GM13976 (cell line): ENCODE measurements around the gene ADH1B.
"Not testable (repeated sequence)": the region's sequence is repeated elsewhere in the genome, so short reads cannot be mapped to it uniquely, and the experiment has no call there.

Experiments
- DNase-seq: peaks from one replicate; pipeline ENCODE4 v3.0.0; 2012; ENCODE audit warnings: low spot score
- in situ Hi-C: fragments of 300-500 bp; cut with MboI; formaldehyde crosslinking; loops from one replicate; pipeline ENCODE4 v1.12.0; 2022; ENCODE audit warnings: low sequenced_read_pairs, mixed read lengths, inconsistent platforms; ENCODE audit not compliant: unreplicated experiment
- TF ChIP-seq, protein P1 (sequence below): IDR thresholded peaks from 2 replicates; pipeline ENCODE4 v1.5.1; 2012; ENCODE audit warnings: borderline replicate concordance, mild to moderate bottlenecking; ENCODE audit not compliant: insufficient read depth; ENCODE audit errors: extremely low read depth, missing control alignments, control extremely low read depth

Gene ADH1B

DNA sequence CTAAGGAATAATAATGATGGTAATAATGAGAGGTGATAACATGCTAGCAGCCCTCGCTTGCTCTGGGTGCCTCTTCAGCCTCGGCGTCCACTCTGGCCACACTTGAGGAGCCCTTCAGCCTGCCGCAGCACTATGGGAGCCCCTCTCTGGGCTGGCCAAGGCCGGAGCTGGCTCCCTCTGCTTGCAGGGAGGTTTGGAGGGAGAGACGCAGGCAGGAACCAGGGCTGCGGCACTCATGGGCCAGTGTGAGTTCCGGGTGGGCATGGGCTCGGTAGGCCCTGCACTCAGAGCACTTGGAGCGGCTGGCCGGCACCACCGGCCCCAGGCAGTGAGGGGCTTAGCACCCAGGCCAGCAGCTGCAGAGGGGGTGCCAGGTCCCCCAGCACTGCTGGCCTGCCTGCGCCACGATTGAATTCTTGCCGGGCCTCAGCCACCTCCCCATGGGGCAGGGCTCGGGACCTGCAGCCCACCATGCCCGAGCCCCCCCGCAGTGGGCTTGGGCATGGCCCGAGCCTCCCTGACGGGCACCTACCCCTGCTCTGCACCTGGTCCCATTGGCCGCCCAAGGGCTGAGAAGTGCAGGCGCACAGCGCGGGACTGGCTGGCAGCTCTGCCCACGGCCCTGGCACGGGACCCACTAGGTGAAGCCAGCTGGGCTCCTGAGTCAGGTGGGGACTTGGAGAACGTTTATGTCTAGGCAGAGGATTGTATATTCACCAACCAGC lies 38.4 kb upstream of the ADH1B start:
- in situ Hi-C loops: no loop called here
- DNase-seq: no peak
- TF ChIP-seq, protein P1, sequence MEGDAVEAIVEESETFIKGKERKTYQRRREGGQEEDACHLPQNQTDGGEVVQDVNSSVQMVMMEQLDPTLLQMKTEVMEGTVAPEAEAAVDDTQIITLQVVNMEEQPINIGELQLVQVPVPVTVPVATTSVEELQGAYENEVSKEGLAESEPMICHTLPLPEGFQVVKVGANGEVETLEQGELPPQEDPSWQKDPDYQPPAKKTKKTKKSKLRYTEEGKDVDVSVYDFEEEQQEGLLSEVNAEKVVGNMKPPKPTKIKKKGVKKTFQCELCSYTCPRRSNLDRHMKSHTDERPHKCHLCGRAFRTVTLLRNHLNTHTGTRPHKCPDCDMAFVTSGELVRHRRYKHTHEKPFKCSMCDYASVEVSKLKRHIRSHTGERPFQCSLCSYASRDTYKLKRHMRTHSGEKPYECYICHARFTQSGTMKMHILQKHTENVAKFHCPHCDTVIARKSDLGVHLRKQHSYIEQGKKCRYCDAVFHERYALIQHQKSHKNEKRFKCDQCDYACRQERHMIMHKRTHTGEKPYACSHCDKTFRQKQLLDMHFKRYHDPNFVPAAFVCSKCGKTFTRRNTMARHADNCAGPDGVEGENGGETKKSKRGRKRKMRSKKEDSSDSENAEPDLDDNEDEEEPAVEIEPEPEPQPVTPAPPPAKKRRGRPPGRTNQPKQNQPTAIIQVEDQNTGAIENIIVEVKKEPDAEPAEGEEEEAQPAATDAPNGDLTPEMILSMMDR: no peak

DNA sequence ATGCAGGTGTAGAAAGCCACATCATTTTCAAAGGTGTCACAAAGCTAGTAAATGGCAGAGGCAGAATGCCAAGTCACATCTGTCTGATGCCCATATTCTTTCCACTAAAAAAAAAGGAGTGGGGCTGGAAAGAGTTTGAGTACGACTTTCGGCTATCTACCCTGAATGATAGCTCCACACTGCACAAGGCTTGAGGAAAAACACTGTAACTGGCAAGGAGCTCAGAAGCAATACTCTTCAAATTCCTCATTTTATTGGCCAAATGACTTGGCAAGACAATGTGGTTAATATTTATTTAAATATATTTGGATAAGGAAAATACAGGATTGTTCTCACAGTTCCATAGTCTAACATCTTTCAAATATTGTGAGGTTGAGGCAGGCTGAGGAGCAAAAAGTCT lies 36.7 kb upstream of the ADH1B start:
- TF ChIP-seq, protein P1: no peak
- in situ Hi-C loops: no loop called here
- no peak for DNase-seq

DNA sequence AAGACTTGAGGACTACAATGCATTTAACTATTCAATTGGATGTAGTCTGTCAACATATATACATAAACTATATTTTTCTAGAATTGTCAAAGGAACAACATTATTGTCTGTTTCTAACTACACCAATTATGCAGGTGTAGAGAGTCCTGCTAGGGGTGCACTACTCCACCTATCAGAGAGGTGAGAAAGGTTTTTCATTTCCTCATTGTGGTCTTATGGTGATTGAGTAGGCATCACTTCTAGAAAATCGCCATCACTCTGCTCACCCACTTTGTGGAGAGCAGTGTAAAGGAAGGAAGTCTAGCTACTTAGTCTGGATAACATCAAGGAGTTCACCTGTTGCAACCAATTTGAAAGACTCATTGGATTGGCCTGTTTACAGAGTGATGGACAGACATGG lies 35.8 kb upstream of the ADH1B start:
- in situ Hi-C loops: no loop called here
- TF ChIP-seq, protein P1: no peak
- no peak for DNase-seq

DNA sequence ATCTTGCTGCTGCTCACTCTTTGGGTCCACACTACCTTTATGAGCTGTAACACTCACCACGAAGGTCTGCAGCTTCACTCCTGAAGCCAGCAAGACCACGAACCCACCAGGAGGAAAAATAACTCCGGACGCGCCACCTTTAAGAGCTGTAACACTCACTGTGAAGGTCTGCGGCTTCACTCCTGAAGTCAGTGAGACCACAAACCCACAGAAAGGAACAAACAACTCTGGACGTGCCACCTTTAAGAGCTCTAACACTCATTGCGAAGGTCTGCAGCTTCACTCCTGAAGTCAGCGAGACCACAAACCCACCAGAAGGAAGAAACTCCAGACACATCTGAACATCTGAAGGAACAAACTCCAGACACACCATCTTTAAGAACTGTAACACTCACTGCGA lies 34.9 kb upstream of the ADH1B start:
- in situ Hi-C loops, DNase-seq: not testable (repeated sequence)

DNA sequence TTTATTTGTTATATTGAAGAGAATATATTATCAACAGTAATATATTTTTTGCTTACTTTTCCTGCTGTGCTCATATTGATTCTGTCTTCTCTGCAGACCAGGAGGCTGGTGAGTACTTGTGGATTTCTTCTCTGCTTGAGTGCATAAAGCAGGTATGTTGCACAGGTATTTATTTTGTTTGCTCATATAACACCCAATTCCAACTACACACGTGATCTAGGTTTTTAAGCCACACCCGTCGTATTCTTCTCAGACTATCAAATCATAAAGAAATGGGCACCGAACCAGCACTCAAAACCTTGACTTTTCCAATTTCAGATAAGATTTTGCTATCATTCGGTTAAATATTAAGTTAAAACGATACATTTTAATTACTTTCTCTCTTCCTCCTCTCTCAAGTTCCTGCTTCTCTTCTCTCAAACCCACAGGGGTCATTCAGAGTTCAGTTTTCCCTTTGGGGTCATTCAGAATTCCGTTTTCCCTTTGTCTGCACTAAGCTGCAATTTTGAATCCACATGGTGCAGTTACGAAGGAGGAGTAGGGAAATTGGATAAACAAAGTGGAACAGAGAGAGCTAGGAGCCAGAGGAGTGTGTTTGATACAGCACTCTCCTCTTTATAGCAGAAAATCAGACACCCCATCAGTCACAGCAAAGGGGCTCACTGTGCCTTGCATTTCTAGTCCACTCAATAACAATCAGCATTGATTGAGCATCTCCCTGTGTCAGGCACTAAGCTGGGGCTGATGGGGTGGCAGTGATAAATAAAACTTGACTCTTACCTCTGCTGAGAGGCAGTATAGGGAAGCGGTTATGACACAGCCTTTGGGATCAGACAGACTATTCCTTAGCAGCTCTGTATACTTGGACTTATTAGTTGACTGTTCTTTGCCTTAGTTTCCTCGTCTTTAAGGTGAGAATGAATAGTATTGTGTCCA lies 31.7 kb upstream of the ADH1B start, which contains the start of gene ADH1C:
ADH1C (minus strand) TSS at position 145 of the 936 bp plus-strand sequence; CDS start at position 74, 71 bp downstream.
- in situ Hi-C loops: no loop called here
- no peak for DNase-seq
- TF ChIP-seq, protein P1: no peak

DNA sequence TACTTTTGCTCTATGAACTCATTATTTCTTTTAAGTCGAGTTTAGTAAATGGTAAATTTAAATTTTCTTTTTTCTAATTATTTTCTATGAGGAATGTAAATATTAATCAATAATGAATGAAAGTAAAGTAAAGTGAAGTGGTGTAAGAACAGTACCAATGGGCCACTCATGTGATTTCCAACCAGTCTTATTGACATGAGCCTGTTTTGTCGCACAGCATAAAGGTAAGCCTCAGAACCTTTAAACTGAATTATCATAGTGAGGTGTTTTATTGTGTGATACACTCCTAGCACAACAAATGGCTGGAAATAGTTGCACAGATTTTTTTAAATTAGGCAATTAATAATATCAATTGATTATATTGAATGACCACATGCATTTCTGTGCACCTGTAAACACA lies 30.3 kb upstream of the ADH1B start:
- TF ChIP-seq, protein P1: no peak
- DNase-seq: no peak
- in situ Hi-C loops: no loop called here

DNA sequence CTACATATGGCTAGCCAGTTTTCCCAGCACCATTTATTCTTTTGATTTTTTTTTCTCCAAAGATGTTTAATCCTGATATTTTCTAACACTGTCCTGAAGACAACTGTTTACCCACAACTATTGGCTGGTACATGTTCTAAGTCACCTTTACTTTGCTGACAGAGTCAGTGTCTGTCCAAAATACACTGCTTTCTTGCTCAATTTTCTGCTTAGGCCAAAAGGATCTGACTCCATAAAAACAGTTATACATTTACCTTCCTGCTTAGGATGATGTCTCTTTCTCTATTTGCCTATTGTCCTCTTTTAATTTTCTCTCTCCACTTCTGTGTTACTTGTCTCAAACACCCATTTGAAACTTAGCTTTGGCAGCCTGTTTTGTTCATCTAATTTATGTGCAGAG lies 28.1 kb upstream of the ADH1B start:
- no peak for DNase-seq
- TF ChIP-seq, protein P1: no peak
- in situ Hi-C loops: no loop called here

DNA sequence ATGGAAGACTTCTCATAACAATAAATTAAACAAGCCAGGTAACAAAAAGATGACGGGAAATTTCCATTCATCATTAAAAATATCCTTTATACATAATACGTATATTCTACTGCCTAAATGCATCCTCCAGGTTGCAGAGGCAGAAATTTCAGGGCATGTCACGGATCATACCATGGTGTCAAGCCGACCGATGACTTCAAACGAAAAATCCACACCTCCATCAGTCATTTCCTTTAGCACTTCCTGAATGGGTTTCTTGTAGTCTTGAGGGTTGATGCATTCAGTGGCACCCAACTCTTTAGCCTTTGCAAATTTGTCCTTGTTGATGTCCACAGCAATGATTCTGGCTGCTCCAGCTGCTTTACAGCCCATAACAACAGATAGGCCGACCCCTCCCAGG lies 21.4 kb upstream of the ADH1B start:
- in situ Hi-C loops, DNase-seq: not testable (repeated sequence)
